ENCODE data around the gene TDP1. TPM values are rescaled to one million over a fixed set of nuclear protein-coding genes. Genes with fewer than 3 reads are reported as not detected.

Gene TDP1
- total and polyA plus RNA-seq, 2 of the 4 experiments (the other 2 are of a cell fraction): 23.3 to 53.1 TPM

- Histone ChIP-seq H3K27ac (ENCODE audit: insufficient read depth, low read length) (no peak overlapping the region), H3K9me1 (ENCODE audit: insufficient read depth, low read length) (no peaks in the 10 kb centered on the region), H3K18ac (ENCODE audit: low read depth, low read length) (no peak overlapping the region), H2BK15ac (ENCODE audit: low read depth, low read length) (no peak overlapping the region), H2AK9ac (replicated peaks; ENCODE audit: low read depth, low read length, poor library complexity) (no peak overlapping the region), H3K56ac (ENCODE audit: extremely low read depth, insufficient read depth, low read length) (no peak overlapping the region), H3K4me2 (ENCODE audit: low read depth, low read length) (no peak overlapping the region; the same call in 1 of the 2 replicates), H2BK120ac (ENCODE audit: low read depth, low read length) (no peak overlapping the region), H4K8ac (ENCODE audit: low read depth in 2 of 2, low read length in 2 of 2) (no peak overlapping the region), H2BK20ac (ENCODE audit: low read depth, low read length) (no peak overlapping the region), H4K20me1 (ENCODE audit: insufficient read depth, low read length) (no peaks in the 10 kb centered on the region), H3K79me1 (ENCODE audit: low read depth in 1 of 2, low read length in 2 of 2) (no peaks in the 10 kb centered on the region), H4K91ac (ENCODE audit: insufficient read depth, low read depth, low read length) (no peak overlapping the region), H3K23ac (ENCODE audit: low read depth, low read length) (no peak overlapping the region), H3K4me3 (ENCODE audit: insufficient read depth, low read depth, low read length) (no peak overlapping the region), H2AK5ac (ENCODE audit: low read depth, low read length) (no peak overlapping the region), H3K9ac (ENCODE audit: low read depth, low read length) (no peak overlapping the region), H4K5ac (ENCODE audit: low read depth, low read length) (no peak overlapping the region), H2AFZ (replicated peaks; ENCODE audit: low read length, poor library complexity) (no peak overlapping the region), H3K14ac (replicated peaks; ENCODE audit: low read depth, low read length) (no peak overlapping the region), H3K36me3 (ENCODE audit: control insufficient read depth, insufficient read depth, low read length) (no peaks in the 10 kb centered on the region), H2BK5ac (ENCODE audit: low read depth, low read length, poor library complexity, severe bottlenecking) (no peak overlapping the region), H3K27me3 (ENCODE audit: control insufficient read depth, insufficient read depth, low read length) (peaks cover 60% of the 10 kb centered on the region), H3K9me3 (ENCODE audit: control insufficient read depth, insufficient read depth, low read length) (0 out of 2 replicates have a peak, but pooled peaks cover 2% of the 10 kb centered on the region), H3K4ac (ENCODE audit: low read depth, low read length) (no peak overlapping the region), H3K4me1 (ENCODE audit: control insufficient read depth, insufficient read depth, low read length) (peaks cover 4% of the 10 kb centered on the region; the same call in 1 of the 2 replicates)
- CTCF ChIA-PET: no interaction called here
- POLR2A ChIA-PET (ENCODE audit: unreplicated experiment): no interaction called here
- TF ChIP-seq MAZ (IDR thresholded peaks at IDR 0.05; ENCODE audit: borderline replicate concordance, low read depth, low read length) (no peak), SMC3 (IDR thresholded peaks at IDR 0.05; ENCODE audit: low read depth, low read length) (no peak), ELK1 (IDR thresholded peaks at IDR 0.05; ENCODE audit: borderline replicate concordance, low read depth, low read length) (no peak), POLR2A (IDR thresholded peaks at IDR 0.05; ENCODE audit: low read depth, low read length) (no peak), CTCF (conservative IDR thresholded peaks at IDR 0.05; ENCODE audit: low read depth, low read length) (no peak), CEBPB (IDR thresholded peaks at IDR 0.05; ENCODE audit: low read depth, low read length) (no peak), BHLHE40 (IDR thresholded peaks at IDR 0.05; ENCODE audit: low read depth, low read length) (no peak), RFX5 (IDR thresholded peaks at IDR 0.05; ENCODE audit: low read depth, low read length) (no peak), RCOR1 (IDR thresholded peaks at IDR 0.05; ENCODE audit: insufficient replicate concordance, low read length) (no peak)
- 2% methylated on average over 37 of the region's 63 CpGs; no CpG with 5 or more reads in 1 of the 2 experiments for WGBS, 2 experiments (ENCODE audit: extremely low coverage in 2 of 2, insufficient read length in 1 of 2)
- no TSS peak for BruUV-seq (replicated peaks)
- intact Hi-C loops (cut with micrococcal nuclease): no loop called here
- dilution Hi-C loops (cut with HindIII; ENCODE audit: low sequenced_read_pairs, unreplicated experiment): no loop called here
- no peak for DNase-seq
- ATAC-seq (ENCODE audit: low read depth): no peak
- in situ Hi-C loops (cut with MboI; ENCODE audit: low sequenced_read_pairs): no loop called here
Observed at GRCh38 chr14:90062127-90062794, 106.5 kb downstream of the TDP1 start.
